Renal pelvis (tissue), 4 donors: ENCODE results near the gene UGT1A8. TPM values are rescaled to one million over a fixed set of nuclear protein-coding genes. Genes with fewer than 3 reads are reported as not detected.

ENCODE experiments used
- DNase-seq: peaks from one replicate; pipeline ENCODE4 v3.0.0-alpha.2; 2013
- polyA plus RNA-seq, 3 donors: library from polyadenylated mRNA; unstranded; fragments of 120-200 nt; gene quantifications; one replicate each; pipeline ENCODE4 v1.2.1, GENCODE V29; 2013; ENCODE audit not compliant: insufficient read length in 3 of 3

The UGT1A8 gene
- polyA plus RNA-seq, 3 donors, result not detected

- DNase-seq, result no peak
Measured at GRCh38 chr2:233799716-233800115, 182.3 kb downstream of the UGT1A8 start.

- DNase-seq, result no peak
Measured at GRCh38 chr2:233800208-233800607, 182.8 kb downstream of the UGT1A8 start.

- DNase-seq, result no peak
Measured at GRCh38 chr2:233801357-233802131, 184.1 kb downstream of the UGT1A8 start.

- DNase-seq, result no peak
Measured at GRCh38 chr2:233802132-233802815, 184.8 kb downstream of the UGT1A8 start.

- no peak for DNase-seq
Measured at GRCh38 chr2:233803292-233803911, 186.0 kb downstream of the UGT1A8 start.

- no peak for DNase-seq
Measured at GRCh38 chr2:233803994-233804393, 186.6 kb downstream of the UGT1A8 start.

GRCh38 chr2:233807215-233807865 is 189.9 kb downstream of the UGT1A8 start:
- no peak for DNase-seq

- DNase-seq, result no peak
Measured at GRCh38 chr2:233807966-233808935, 190.8 kb downstream of the UGT1A8 start.

- no peak for DNase-seq
Measured at GRCh38 chr2:233810385-233810784, 193.0 kb downstream of the UGT1A8 start.

GRCh38 chr2:233811087-233811486 is 193.7 kb downstream of the UGT1A8 start:
- DNase-seq, result no peak

- no peak for DNase-seq
Measured at GRCh38 chr2:233811732-233812131, 194.3 kb downstream of the UGT1A8 start.

GRCh38 chr2:233813236-233814055 is 196.0 kb downstream of the UGT1A8 start:
- DNase-seq, result peak; percentile 60

GRCh38 chr2:233814056-233814835 is 196.8 kb downstream of the UGT1A8 start:
- DNase-seq, result no peak

- DNase-seq, result no peak
Measured at GRCh38 chr2:233815861-233816260, 198.4 kb downstream of the UGT1A8 start.

GRCh38 chr2:233816334-233816733 is 198.9 kb downstream of the UGT1A8 start:
- no peak for DNase-seq

GRCh38 chr2:233816771-233817170 is 199.3 kb downstream of the UGT1A8 start:
- no peak for DNase-seq

- no peak for DNase-seq
Measured at GRCh38 chr2:233817361-233817911, 200.0 kb downstream of the UGT1A8 start.

- no peak for DNase-seq
Measured at GRCh38 chr2:233817995-233818638, 200.7 kb downstream of the UGT1A8 start.
